Astrocyte (in vitro differentiated cells and primary cell): Measurements from ENCODE around the gene PER3. TPM values are rescaled to one million over a fixed set of nuclear protein-coding genes. Genes with fewer than 3 reads are reported as not detected.

Experiments used
- DNase-seq: peaks from one replicate; pipeline ENCODE4 v3.0.0-alpha.2; 2010; ENCODE audit warnings: low read depth
- FAIRE-seq: peaks from 2 replicates; lab custom pipeline; 2011; peaks lifted over from hg19 to GRCh38; lab: Jason Lieb, UNC
- H2AFZ ChIP-seq: 2 replicates; pipeline ENCODE4 v1.6.0; 2012; ENCODE audit warnings: low read depth, low read length, inconsistent platforms
- H3K27ac ChIP-seq: 2 replicates; pipeline ENCODE4 v1.5.1; 2011; ENCODE audit warnings: low read depth, low read length, inconsistent platforms
- H3K27me3 ChIP-seq: 2 replicates; pipeline ENCODE4 v1.6.0; 2011; ENCODE audit warnings: low read length, inconsistent platforms; ENCODE audit not compliant: insufficient read depth
- H3K36me3 ChIP-seq: 2 replicates; pipeline ENCODE4 v1.5.1; 2011; ENCODE audit warnings: low read length, inconsistent platforms; ENCODE audit not compliant: insufficient read depth
- H3K4me1 ChIP-seq: 2 replicates; pipeline ENCODE4 v1.5.1; 2011; ENCODE audit warnings: low read length, inconsistent platforms; ENCODE audit not compliant: insufficient read depth
- H3K4me2 ChIP-seq: 2 replicates; pipeline ENCODE4 v1.6.0; 2012; ENCODE audit warnings: low read length, inconsistent platforms
- H3K4me3 ChIP-seq: 2 replicates; pipeline ENCODE4 v1.5.1; 2011; ENCODE audit warnings: low read depth, mild to moderate bottlenecking, low read length, inconsistent platforms; ENCODE audit not compliant: insufficient read depth
- H3K79me2 ChIP-seq: 2 replicates; pipeline ENCODE4 v1.6.0; 2012; ENCODE audit warnings: mild to moderate bottlenecking, low read length, inconsistent platforms; ENCODE audit not compliant: insufficient read depth
- H3K9ac ChIP-seq: 2 replicates; pipeline ENCODE4 v1.6.0; 2012; ENCODE audit warnings: mild to moderate bottlenecking, low read length, inconsistent platforms
- H3K9me3 ChIP-seq: 2 replicates; pipeline ENCODE4 v1.5.1; 2012; ENCODE audit warnings: low read depth, mild to moderate bottlenecking, low read length, inconsistent platforms; ENCODE audit not compliant: insufficient read depth
- H4K20me1 ChIP-seq: 2 replicates; pipeline ENCODE4 v1.6.0; 2012; ENCODE audit warnings: low read length, inconsistent platforms; ENCODE audit not compliant: insufficient read depth
- H3K27ac Mint-ChIP-seq: one replicate; pipeline ENCODE4 v1.8.0; 2021; ENCODE audit warnings: mild to moderate bottlenecking, mixed read lengths; ENCODE audit not compliant: unreplicated experiment
- H3K27me3 Mint-ChIP-seq: one replicate; pipeline ENCODE4 v1.8.0; 2021; ENCODE audit warnings: low read depth, mixed read lengths; ENCODE audit not compliant: unreplicated experiment
- H3K36me3 Mint-ChIP-seq: one replicate; pipeline ENCODE4 v1.8.0; 2021; ENCODE audit warnings: low read depth, mixed read lengths; ENCODE audit not compliant: unreplicated experiment
- H3K4me1 Mint-ChIP-seq: one replicate; pipeline ENCODE4 v1.8.0; 2021; ENCODE audit warnings: low read depth, mixed read lengths; ENCODE audit not compliant: unreplicated experiment
- H3K4me3 Mint-ChIP-seq: one replicate; pipeline ENCODE4 v1.8.0; 2021; ENCODE audit warnings: mild to moderate bottlenecking, moderate library complexity, mixed read lengths; ENCODE audit not compliant: unreplicated experiment
- H3K9me3 Mint-ChIP-seq: one replicate; pipeline ENCODE4 v1.8.0; 2021; ENCODE audit warnings: mild to moderate bottlenecking, mixed read lengths; ENCODE audit not compliant: unreplicated experiment
- CTCF ChIP-seq: IDR thresholded peaks from 2 replicates; pipeline ENCODE4 v1.5.1; 2011; ENCODE audit warnings: low read depth, mild to moderate bottlenecking, inconsistent platforms, low read length, moderate library complexity; ENCODE audit not compliant: insufficient read depth
- EZH2 ChIP-seq: IDR thresholded peaks from 2 replicates; pipeline ENCODE4 v1.6.1; 2012; ENCODE audit warnings: mild to moderate bottlenecking, low read length, inconsistent platforms; ENCODE audit not compliant: insufficient read depth
- total RNA-seq: library from RNA; stranded (reverse); gene quantifications from 2 replicates; pipeline ENCODE4 v1.2.1, GENCODE V29; 2021

Gene PER3
- total RNA-seq, 1 donor from 2014 or later, result 2.5 TPM

- TF ChIP-seq CTCF, result no peak
- TF ChIP-seq EZH2, result no peak
- Histone ChIP-seq H2AFZ (peak overlapping the region; percentile 18), H3K9me3 (no peaks in the 10 kb centered on the region), H4K20me1 (no peaks in the 10 kb centered on the region), H3K9ac (no peak overlapping the region), H3K79me2 (no peaks in the 10 kb centered on the region), H3K27me3 (no peaks in the 10 kb centered on the region), H3K36me3 (no peaks in the 10 kb centered on the region), H3K4me1 (no peaks in the 10 kb centered on the region), H3K27ac (no peak overlapping the region), H3K4me2 (no peak overlapping the region), H3K4me3 (no peak overlapping the region)
- FAIRE-seq (no peak), DNase-seq (no peak)
- H3K9me3 Mint-ChIP-seq, result peaks cover 1% of the 10 kb centered on the region
- no peak overlapping the region for H3K4me3 Mint-ChIP-seq
- H3K36me3 Mint-ChIP-seq, result no peaks in the 10 kb centered on the region
- peaks cover 12% of the 10 kb centered on the region for H3K27me3 Mint-ChIP-seq
- no peak overlapping the region for H3K27ac Mint-ChIP-seq
- H3K4me1 Mint-ChIP-seq, result no peaks in the 10 kb centered on the region
Measured at GRCh38 chr1:7856345-7856744, 72.3 kb downstream of the PER3 start.

GRCh38 chr1:7857000-7857399, 72.9 kb downstream of the PER3 start:
- FAIRE-seq, result no peak

More at GRCh38 chr1:7857000-7857399, 72.9 kb downstream of the PER3 start:
- no peaks in the 10 kb centered on the region for H4K20me1 ChIP-seq
- no peaks in the 10 kb centered on the region for H3K36me3 ChIP-seq
- no peaks in the 10 kb centered on the region for H3K4me1 ChIP-seq
- H3K4me3 Mint-ChIP-seq, result no peak overlapping the region
- TF ChIP-seq CTCF (no peak), EZH2 (no peak)
- no peak overlapping the region for H2AFZ ChIP-seq
- DNase-seq, result no peak
- H3K27me3 Mint-ChIP-seq, result peaks cover 10% of the 10 kb centered on the region
- no peaks in the 10 kb centered on the region for H3K79me2 ChIP-seq
- no peaks in the 10 kb centered on the region for H3K36me3 Mint-ChIP-seq
- no peaks in the 10 kb centered on the region for H3K27me3 ChIP-seq
- no peaks in the 10 kb centered on the region for H3K4me1 Mint-ChIP-seq
- no peaks in the 10 kb centered on the region for H3K9me3 ChIP-seq
- no peak overlapping the region for H3K4me2 ChIP-seq
- H3K27ac ChIP-seq, result no peak overlapping the region
- no peak overlapping the region for H3K4me3 ChIP-seq
- H3K9me3 Mint-ChIP-seq, result peaks cover 1% of the 10 kb centered on the region
- H3K27ac Mint-ChIP-seq, result no peak overlapping the region
- no peak overlapping the region for H3K9ac ChIP-seq
